ENCODE results near the gene S1PR1. TPM values are rescaled to one million over a fixed set of nuclear protein-coding genes. Genes with fewer than 3 reads are reported as not detected.

The S1PR1 gene
- total RNA-seq, 4 donors from 2014 or later, result 28.8 to 54.3 (median 47.5) TPM

DNA sequence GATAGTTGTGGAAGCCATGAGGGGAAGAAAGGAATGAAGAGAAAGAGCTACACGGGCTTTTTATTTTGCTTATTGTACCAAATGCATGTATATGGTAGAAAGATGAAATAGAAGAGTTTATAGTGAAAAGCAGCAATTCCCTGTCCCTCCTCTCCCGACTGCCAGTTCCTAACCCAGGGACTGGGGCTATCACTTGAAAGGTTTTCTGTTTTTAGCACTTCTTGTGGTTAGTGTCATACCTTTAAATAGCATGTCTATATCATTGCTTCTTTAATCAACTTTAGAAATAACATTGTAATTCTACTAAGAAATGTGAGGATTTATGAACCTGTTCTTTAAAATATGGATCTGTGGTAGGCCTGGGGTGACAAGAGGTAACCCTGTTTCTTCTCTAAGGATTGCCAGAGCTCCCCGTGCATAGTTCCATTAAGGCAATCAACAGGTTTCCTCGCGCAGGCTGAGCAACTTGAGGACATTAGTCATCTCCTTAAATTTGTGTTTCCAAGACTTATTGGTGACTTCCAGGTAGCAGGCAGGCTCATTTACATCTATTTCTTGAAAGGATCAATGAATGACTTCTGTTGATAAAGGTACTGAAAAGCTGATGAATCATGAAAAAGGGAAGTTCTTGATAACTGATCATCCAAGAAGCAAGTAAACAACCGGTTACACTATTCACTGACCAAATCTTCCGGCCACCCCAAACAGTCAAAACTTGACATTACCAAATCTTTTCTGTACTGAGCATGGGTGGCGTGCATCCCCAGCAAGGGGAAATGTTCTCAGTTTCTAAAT, 37.8 kb upstream of the S1PR1 start:
- no peak for ATAC-seq
- in situ Hi-C loops (cut with MboI; ENCODE audit: low sequenced_read_pairs in 4 of 4), result no loop called here
- no peaks in the 10 kb centered on the region for H3K9me3 ChIP-seq

DNA sequence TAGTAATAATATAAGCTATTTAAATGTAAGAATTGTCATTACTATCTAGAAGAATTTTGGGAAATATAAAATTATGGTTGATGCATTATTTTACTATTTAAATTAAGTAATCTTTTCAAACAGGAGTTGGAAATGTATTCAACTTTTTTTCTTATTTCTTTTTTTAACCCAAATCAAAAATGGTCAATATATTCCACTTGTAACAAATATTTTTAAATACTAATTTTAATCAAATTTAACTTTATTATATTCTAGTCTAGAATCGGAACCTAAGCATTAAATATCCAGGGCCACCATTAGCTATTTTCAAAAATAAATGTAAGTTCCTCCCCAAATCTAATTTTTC, 37.2 kb upstream of the S1PR1 start:
- Histone ChIP-seq H3K9me3 (no peaks in the 10 kb centered on the region), H3K27me3 (no peaks in the 10 kb centered on the region), H3K36me3 (no peaks in the 10 kb centered on the region), H3K4me1 (no peaks in the 10 kb centered on the region), H3K4me3 (no peak overlapping the region), H3K27ac (no peak overlapping the region)
- in situ Hi-C loops (cut with MboI; ENCODE audit: low sequenced_read_pairs in 4 of 4), result no loop called here
- no peak for ATAC-seq
- intact Hi-C loops (cut with DNase I; ENCODE audit: low total_unique reads), result no loop called here
- DNase-seq, result no peak
- TF ChIP-seq POLR2A (IDR thresholded peaks at IDR 0.05) (no peak), CTCF (IDR thresholded peaks at IDR 0.05 in 4 of 5, conservative IDR thresholded peaks at IDR 0.05 in 1 of 5) (no peak)

More for the DNA sequence above, 37.8 kb upstream of the S1PR1 start:
- DNase-seq, result no peak
- no peak overlapping the region for H3K4me3 ChIP-seq
- H3K27me3 ChIP-seq, result no peaks in the 10 kb centered on the region
- no peaks in the 10 kb centered on the region for H3K4me1 ChIP-seq
- TF ChIP-seq POLR2A (IDR thresholded peaks at IDR 0.05), result no peak
- no peak for TF ChIP-seq CTCF (IDR thresholded peaks at IDR 0.05 in 4 of 5, conservative IDR thresholded peaks at IDR 0.05 in 1 of 5)
- intact Hi-C loops (cut with DNase I; ENCODE audit: low total_unique reads), result no loop called here
- H3K27ac ChIP-seq, result no peak overlapping the region
- H3K36me3 ChIP-seq, result no peaks in the 10 kb centered on the region

DNA sequence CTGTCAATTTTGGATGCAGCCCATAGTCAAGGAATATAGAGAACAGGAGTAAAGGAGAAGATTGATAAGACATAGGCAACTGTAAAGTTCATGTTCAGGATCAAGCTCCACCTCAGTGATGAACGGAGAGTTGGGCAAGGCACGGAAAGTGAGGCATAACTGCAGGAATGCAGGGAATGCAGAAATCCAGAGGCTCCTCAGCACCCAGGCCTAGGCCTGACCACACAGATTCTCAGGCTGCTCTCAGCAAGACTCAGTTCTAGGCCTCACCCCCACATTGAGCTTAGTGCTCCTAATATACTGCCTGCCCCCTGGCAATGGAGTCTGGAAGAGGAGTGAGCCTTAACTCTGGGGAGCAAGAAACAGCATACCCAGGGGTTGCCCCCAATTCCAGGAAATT, 36.3 kb upstream of the S1PR1 start:
- intact Hi-C loops (cut with DNase I; ENCODE audit: low total_unique reads), result no loop called here

GRCh38 chr1:101203820-101204540, 32.8 kb upstream of the S1PR1 start:
- ATAC-seq (peak in 1 of 2 donors; percentile 68), DNase-seq (no peak)
- no peaks in the 10 kb centered on the region for H3K4me1 ChIP-seq
- in situ Hi-C loops (cut with MboI; ENCODE audit: low sequenced_read_pairs in 4 of 4), result no loop called here
- H3K36me3 ChIP-seq, result no peaks in the 10 kb centered on the region
- peak overlapping the region in 3 of 4 donors; percentile 35 to 49 (median 35) for H3K27ac ChIP-seq
- intact Hi-C loops (cut with DNase I; ENCODE audit: low total_unique reads), result no loop called here
- TF ChIP-seq CTCF (IDR thresholded peaks at IDR 0.05 in 4 of 5, conservative IDR thresholded peaks at IDR 0.05 in 1 of 5), result no peak
- TF ChIP-seq POLR2A (IDR thresholded peaks at IDR 0.05), result no peak
- H3K9me3 ChIP-seq, result no peaks in the 10 kb centered on the region
- no peaks in the 10 kb centered on the region for H3K27me3 ChIP-seq
- no peak overlapping the region for H3K4me3 ChIP-seq

More for the DNA sequence above, 36.3 kb upstream of the S1PR1 start:
- H3K36me3 ChIP-seq, result no peaks in the 10 kb centered on the region
- H3K4me3 ChIP-seq, result no peak overlapping the region
- in situ Hi-C loops (cut with MboI; ENCODE audit: low sequenced_read_pairs in 4 of 4), result no loop called here
- no peaks in the 10 kb centered on the region for H3K27me3 ChIP-seq
- DNase-seq (no peak), ATAC-seq (no peak)
- no peaks in the 10 kb centered on the region for H3K4me1 ChIP-seq
- no peak for TF ChIP-seq CTCF (IDR thresholded peaks at IDR 0.05 in 4 of 5, conservative IDR thresholded peaks at IDR 0.05 in 1 of 5)
- no peak for TF ChIP-seq POLR2A (IDR thresholded peaks at IDR 0.05)
- no peak overlapping the region for H3K27ac ChIP-seq
- no peaks in the 10 kb centered on the region for H3K9me3 ChIP-seq

All from gastrocnemius medialis (tissue), 4 donors.